ENCODE results near the gene SYNC. TPM values are rescaled to one million over a fixed set of nuclear protein-coding genes. Genes with fewer than 3 reads are reported as not detected.

Gene SYNC
- total and polyA plus RNA-seq, 10 of the 15 experiments (the other 5 are each of a cell fraction or from before 2014, with no cell fraction given), result 0.04 to 0.12 (median 0.05) TPM; not detected in 7

DNA sequence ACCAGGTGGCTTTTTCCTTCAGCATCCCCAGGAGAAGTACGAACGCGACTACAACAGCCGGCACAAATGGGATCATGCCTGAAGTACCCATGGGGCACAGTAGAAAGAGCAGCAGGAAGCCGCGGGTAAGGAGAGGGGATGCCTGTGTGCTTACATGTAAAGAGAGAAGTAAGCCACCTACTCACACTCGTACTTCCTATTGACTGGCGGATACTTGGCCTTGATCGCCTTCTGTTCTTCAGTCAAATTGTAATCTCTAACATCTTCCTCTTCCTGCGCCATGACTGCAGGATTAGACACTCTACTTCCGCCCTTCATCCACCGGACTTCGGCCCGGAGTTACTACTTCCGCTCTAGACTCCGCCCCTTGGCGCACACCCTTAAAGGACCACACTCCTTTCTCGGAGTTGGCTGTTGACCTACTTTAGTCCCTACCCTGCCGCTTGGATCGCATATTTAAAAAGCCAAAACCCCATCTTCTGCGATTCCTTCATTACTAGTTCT is 52.3 kb downstream of the SYNC start, which contains the start of gene ZBTB8OS (continued):
- TF ChIP-seq BRCA1 (IDR thresholded peaks at IDR 0.05; ENCODE audit: low read depth, low read length), result no peak
- TF ChIP-seq PBX3 (IDR thresholded peaks at IDR 0.05; ENCODE audit: insufficient replicate concordance, low read depth, low read length), result no peak
- TF ChIP-seq POU2F2 (IDR thresholded peaks at IDR 0.05; ENCODE audit: borderline replicate concordance, low read depth, low read length), result peak; percentile 60; the same call in 1 of the 3 replicates
- peak; percentile 99 for TF ChIP-seq POLR2AphosphoS5 (IDR thresholded peaks at IDR 0.05; ENCODE audit: low read length)
- TF ChIP-seq ZNF24 (IDR thresholded peaks at IDR 0.05), result no peak
- TF ChIP-seq SP1 (IDR thresholded peaks at IDR 0.05; ENCODE audit: low read depth, low read length), result peak; percentile 87
- no peak for TF ChIP-seq CBX3 (IDR thresholded peaks at IDR 0.05; ENCODE audit: borderline replicate concordance, low read depth)
- no peak for TF ChIP-seq MYB (IDR thresholded peaks at IDR 0.05; ENCODE audit: borderline replicate concordance, low read depth, low read length)
- TF ChIP-seq CREB1 (IDR thresholded peaks at IDR 0.05; ENCODE audit: low read depth), result peak; percentile 79
- TF ChIP-seq FOXK2 (IDR thresholded peaks at IDR 0.05), result peak; percentile 28; the same call in 1 of the 2 replicates
- peak; percentile 63 for TF ChIP-seq ATF7 (IDR thresholded peaks at IDR 0.05; ENCODE audit: low read depth)
- peak; percentile 11; the same call in 1 of the 2 replicates for TF ChIP-seq NKRF (conservative IDR thresholded peaks at IDR 0.05)
- no peak for TF ChIP-seq CEBPB (IDR thresholded peaks at IDR 0.05; ENCODE audit: borderline replicate concordance in 1 of 2, low read depth in 2 of 2, low read length in 2 of 2)
- TF ChIP-seq ZNF217 (IDR thresholded peaks at IDR 0.05), result no peak
- no peak for TF ChIP-seq ASH2L (IDR thresholded peaks at IDR 0.05; ENCODE audit: borderline replicate concordance, low read depth)
- TF ChIP-seq NR2C1 (IDR thresholded peaks at IDR 0.05), result peak; percentile 73
- no peak for TF ChIP-seq KLF5 (IDR thresholded peaks at IDR 0.05; ENCODE audit: partially characterized antibody)
- TF ChIP-seq, protein P1, sequence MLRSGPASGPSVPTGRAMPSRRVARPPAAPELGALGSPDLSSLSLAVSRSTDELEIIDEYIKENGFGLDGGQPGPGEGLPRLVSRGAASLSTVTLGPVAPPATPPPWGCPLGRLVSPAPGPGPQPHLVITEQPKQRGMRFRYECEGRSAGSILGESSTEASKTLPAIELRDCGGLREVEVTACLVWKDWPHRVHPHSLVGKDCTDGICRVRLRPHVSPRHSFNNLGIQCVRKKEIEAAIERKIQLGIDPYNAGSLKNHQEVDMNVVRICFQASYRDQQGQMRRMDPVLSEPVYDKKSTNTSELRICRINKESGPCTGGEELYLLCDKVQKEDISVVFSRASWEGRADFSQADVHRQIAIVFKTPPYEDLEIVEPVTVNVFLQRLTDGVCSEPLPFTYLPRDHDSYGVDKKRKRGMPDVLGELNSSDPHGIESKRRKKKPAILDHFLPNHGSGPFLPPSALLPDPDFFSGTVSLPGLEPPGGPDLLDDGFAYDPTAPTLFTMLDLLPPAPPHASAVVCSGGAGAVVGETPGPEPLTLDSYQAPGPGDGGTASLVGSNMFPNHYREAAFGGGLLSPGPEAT (IDR thresholded peaks at IDR 0.05; ENCODE audit: low read depth), result peak; percentile 89
- 0 out of 2 replicates have a peak, but pooled peaks have one; percentile 16 for TF ChIP-seq RUNX3 (IDR thresholded peaks at IDR 0.05; ENCODE audit: low read length)
- TF ChIP-seq RFX5 (IDR thresholded peaks at IDR 0.05; ENCODE audit: low read depth, low read length), result no peak
- TF ChIP-seq NR2C2 (IDR thresholded peaks at IDR 0.05; ENCODE audit: borderline replicate concordance, control insufficient read depth, insufficient read length, low read depth), result no peak
- peak; percentile 89 for TF ChIP-seq PML (IDR thresholded peaks at IDR 0.05; ENCODE audit: low read length)
- no peak for TF ChIP-seq PRDM15 (CRISPR knock-in tag; IDR thresholded peaks at IDR 0.05)
- no peak for TF ChIP-seq HDGF (IDR thresholded peaks at IDR 0.05)
- no peak for TF ChIP-seq SMAD1 (IDR thresholded peaks at IDR 0.05; ENCODE audit: low read depth, partially characterized antibody)

Data from GM12878 (cell line).